Measurements from ENCODE around the gene CPSF7.
A peak's percentile ranks its signal among the peaks of the same experiment; 100 is the strongest.

The CPSF7 gene

DNA sequence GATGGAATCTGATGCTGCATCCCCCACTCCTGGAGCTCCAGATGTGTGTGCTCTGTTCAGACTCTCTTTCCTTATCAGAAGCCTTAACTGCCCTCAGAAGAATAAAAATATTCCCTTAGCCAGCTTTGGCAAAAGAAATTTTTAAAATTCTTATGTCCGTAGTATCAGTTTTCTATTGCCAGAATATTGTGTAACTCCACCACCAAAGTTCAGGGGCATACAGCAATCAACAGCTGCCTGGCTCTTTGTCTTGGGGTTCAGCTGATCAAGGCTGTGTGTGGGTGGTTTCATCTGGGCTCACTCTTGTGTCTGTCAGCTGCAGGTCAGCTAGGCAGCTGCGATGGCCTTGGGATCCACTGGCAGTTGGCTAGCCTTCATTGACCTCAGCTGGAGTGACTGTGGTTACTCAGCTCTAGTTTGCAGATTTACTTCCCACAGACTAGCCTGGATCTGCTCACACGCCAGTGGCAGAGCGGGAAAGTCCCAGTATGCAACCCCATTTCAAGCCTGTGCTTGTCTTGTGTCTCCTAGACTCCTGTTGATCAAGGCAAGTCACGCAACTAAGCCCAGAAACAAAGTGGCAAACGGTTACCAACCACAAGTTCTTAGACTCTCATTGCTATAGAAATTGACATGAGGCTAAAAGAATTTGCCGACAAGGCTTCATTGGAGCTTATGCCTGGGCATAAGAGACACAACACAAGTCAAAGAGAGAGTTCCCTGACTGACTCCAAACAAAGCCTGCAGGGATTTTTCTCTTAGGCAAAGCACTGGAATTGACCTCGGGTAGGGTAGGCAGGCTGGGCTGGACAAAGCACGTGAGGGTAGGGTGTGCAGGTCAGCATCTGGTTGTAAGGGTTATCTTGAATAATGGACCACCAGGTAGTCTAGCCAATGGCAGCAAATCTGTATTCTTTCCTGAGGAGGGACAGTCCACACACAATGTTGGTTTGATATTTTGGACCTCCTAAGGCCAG, 60.1 kb downstream of the CPSF7 start:
- TF ChIP-seq, protein P1, sequence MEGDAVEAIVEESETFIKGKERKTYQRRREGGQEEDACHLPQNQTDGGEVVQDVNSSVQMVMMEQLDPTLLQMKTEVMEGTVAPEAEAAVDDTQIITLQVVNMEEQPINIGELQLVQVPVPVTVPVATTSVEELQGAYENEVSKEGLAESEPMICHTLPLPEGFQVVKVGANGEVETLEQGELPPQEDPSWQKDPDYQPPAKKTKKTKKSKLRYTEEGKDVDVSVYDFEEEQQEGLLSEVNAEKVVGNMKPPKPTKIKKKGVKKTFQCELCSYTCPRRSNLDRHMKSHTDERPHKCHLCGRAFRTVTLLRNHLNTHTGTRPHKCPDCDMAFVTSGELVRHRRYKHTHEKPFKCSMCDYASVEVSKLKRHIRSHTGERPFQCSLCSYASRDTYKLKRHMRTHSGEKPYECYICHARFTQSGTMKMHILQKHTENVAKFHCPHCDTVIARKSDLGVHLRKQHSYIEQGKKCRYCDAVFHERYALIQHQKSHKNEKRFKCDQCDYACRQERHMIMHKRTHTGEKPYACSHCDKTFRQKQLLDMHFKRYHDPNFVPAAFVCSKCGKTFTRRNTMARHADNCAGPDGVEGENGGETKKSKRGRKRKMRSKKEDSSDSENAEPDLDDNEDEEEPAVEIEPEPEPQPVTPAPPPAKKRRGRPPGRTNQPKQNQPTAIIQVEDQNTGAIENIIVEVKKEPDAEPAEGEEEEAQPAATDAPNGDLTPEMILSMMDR (conservative IDR thresholded peaks at IDR 0.05; ENCODE audit: low read depth, low read length) = no peak
- peak overlapping the region; percentile 99 for H3K27ac ChIP-seq
- H2AFZ ChIP-seq (ENCODE audit: low read depth) = no peak overlapping the region
- peak overlapping the region; percentile 83 for H3K9ac ChIP-seq
- peak overlapping the region; percentile 72 for H3K4me2 ChIP-seq
- peaks cover 18% of the 10 kb centered on the region; the same call in 1 of the 2 replicates for H3K36me3 ChIP-seq (ENCODE audit: insufficient read depth)
- peaks cover 2% of the 10 kb centered on the region; the same call in 1 of the 2 replicates for H3K79me2 ChIP-seq (ENCODE audit: insufficient read depth, low read depth)
- H3K4me1 ChIP-seq (ENCODE audit: low read depth, poor library complexity, severe bottlenecking) = peaks cover 76% of the 10 kb centered on the region
- no peaks in the 10 kb centered on the region for H4K20me1 ChIP-seq (ENCODE audit: insufficient read depth)
- H3K4me3 ChIP-seq (IDR thresholded peaks at IDR 0.05; ENCODE audit: insufficient read depth, low read depth, low read length) = no peak overlapping the region
- no peaks in the 10 kb centered on the region for H3K27me3 ChIP-seq (ENCODE audit: insufficient read depth, low read depth)

DNA sequence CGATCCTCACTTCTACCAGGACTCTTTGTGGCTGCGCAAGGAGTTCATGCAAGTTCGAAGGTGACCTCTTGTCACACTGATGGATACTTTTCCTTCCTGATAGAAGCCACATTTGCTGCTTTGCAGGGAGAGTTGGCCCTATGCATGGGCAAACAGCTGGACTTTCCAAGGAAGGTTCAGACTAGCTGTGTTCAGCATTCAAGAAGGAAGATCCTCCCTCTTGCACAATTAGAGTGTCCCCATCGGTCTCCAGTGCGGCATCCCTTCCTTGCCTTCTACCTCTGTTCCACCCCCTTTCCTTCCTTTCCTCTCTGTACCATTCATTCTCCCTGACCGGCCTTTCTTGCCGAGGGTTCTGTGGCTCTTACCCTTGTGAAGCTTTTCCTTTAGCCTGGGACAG, 61.1 kb downstream of the CPSF7 start:
- Histone ChIP-seq H3K27ac (peak overlapping the region; percentile 99), H3K4me2 (peak overlapping the region; percentile 72), H3K4me1 (ENCODE audit: low read depth, poor library complexity, severe bottlenecking) (peaks cover 81% of the 10 kb centered on the region), H3K9ac (peak overlapping the region; percentile 83), H3K36me3 (ENCODE audit: insufficient read depth) (peaks cover 21% of the 10 kb centered on the region; the same call in 1 of the 2 replicates), H4K20me1 (ENCODE audit: insufficient read depth) (no peaks in the 10 kb centered on the region), H2AFZ (ENCODE audit: low read depth) (no peak overlapping the region), H3K79me2 (ENCODE audit: insufficient read depth, low read depth) (peaks cover 12% of the 10 kb centered on the region; the same call in 1 of the 2 replicates), H3K27me3 (ENCODE audit: insufficient read depth, low read depth) (no peaks in the 10 kb centered on the region), H3K4me3 (IDR thresholded peaks at IDR 0.05; ENCODE audit: insufficient read depth, low read depth, low read length) (no peak overlapping the region)
- TF ChIP-seq, protein P1 (conservative IDR thresholded peaks at IDR 0.05; ENCODE audit: low read depth, low read length) = no peak

- Histone ChIP-seq H3K27ac (peak overlapping the region; percentile 99), H3K4me2 (peak overlapping the region; percentile 72; the same call in 1 of the 2 replicates), H3K4me1 (ENCODE audit: low read depth, poor library complexity, severe bottlenecking) (peaks cover 88% of the 10 kb centered on the region), H3K27me3 (ENCODE audit: insufficient read depth, low read depth) (no peaks in the 10 kb centered on the region), H3K9ac (no peak overlapping the region), H3K4me3 (IDR thresholded peaks at IDR 0.05; ENCODE audit: insufficient read depth, low read depth, low read length) (no peak overlapping the region), H3K79me2 (ENCODE audit: insufficient read depth, low read depth) (peaks cover 25% of the 10 kb centered on the region), H4K20me1 (ENCODE audit: insufficient read depth) (no peaks in the 10 kb centered on the region), H2AFZ (ENCODE audit: low read depth) (no peak overlapping the region), H3K36me3 (ENCODE audit: insufficient read depth) (peaks cover 21% of the 10 kb centered on the region; the same call in 1 of the 2 replicates)
- TF ChIP-seq, protein P1 (conservative IDR thresholded peaks at IDR 0.05; ENCODE audit: low read depth, low read length) = no peak
These were observed 62.4 kb downstream of the CPSF7 start for GRCh38 chr11:61367406-61367805.

DNA sequence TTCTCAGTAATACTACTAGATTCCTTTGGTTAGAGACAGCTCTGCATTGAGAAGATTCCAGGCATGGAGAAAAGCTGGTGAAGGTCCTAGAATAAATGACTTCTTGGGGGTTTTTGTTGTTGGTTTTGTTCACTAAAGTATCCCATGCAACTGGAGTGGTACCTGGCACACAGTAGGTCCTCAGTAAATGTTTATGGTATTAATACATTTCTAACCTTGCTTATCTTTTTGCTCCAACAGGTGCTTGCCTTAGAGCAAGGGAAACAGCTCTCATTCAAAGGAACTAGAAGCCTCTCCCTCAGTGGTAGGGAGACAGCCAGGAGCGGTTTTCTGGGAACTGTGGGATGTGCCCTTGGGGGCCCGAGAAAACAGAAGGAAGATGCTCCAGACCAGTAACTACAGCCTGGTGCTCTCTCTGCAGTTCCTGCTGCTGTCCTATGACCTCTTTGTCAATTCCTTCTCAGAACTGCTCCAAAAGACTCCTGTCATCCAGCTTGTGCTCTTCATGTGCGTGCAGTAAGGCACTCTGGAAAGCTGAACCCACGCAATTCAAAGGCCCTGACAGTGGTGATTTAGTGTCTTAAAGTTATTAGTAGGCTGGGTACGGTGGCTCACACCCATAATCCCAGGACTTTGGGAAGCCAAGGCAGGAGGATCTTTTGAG, 65.6 kb downstream of the CPSF7 start:
- TF ChIP-seq, protein P1 (conservative IDR thresholded peaks at IDR 0.05; ENCODE audit: low read depth, low read length) = no peak
- Histone ChIP-seq H3K36me3 (ENCODE audit: insufficient read depth) (peaks cover 21% of the 10 kb centered on the region; the same call in 1 of the 2 replicates), H3K9ac (no peak overlapping the region), H3K27ac (peak overlapping the region; percentile 13; the same call in 1 of the 2 replicates), H3K27me3 (ENCODE audit: insufficient read depth, low read depth) (no peaks in the 10 kb centered on the region), H3K4me1 (ENCODE audit: low read depth, poor library complexity, severe bottlenecking) (peaks cover 74% of the 10 kb centered on the region), H3K79me2 (ENCODE audit: insufficient read depth, low read depth) (peaks cover 50% of the 10 kb centered on the region), H3K4me2 (no peak overlapping the region), H3K4me3 (IDR thresholded peaks at IDR 0.05; ENCODE audit: insufficient read depth, low read depth, low read length) (no peak overlapping the region), H4K20me1 (ENCODE audit: insufficient read depth) (no peaks in the 10 kb centered on the region), H2AFZ (ENCODE audit: low read depth) (no peak overlapping the region)
